K562 (cell line): ENCODE data around the gene IGSF23. TPM values are rescaled to one million over a fixed set of nuclear protein-coding genes. Genes with fewer than 3 reads are reported as not detected.

Experiments used
- ATAC-seq: fragments of 200-7000 bp; cut with Tn5 transposase; 3 replicates; pipeline ENCODE4 v1.9.1; 2020; ENCODE audit warnings: moderate library complexity
- BruUV-seq: library from RNA; stranded (reverse); fragments of 400-500 nt; replicated peaks from 2 replicates; lab custom pipeline; 2021; lab: Mats Ljungman, UMichigan
- CTCF ChIA-PET: fragments of 300-600 bp; formaldehyde crosslinking; extraction: SDS; loops from one replicate; lab custom pipeline; 2021; ENCODE audit warnings: low intra/inter-chr PET ratio; lab: Yijun Ruan, JAX
- POLR2A ChIA-PET: fragments of 300-600, 350-650 bp; sonication (Branson Sonifier 250); formaldehyde crosslinking; extraction: SDS; loops from one replicate; lab custom pipeline; 2021; ENCODE audit warnings: antibody characterized with exemption, inconsistent platforms; lab: Yijun Ruan, JAX
- DNase-seq, 4 experiments: peaks; one replicate each; pipeline versions ENCODE4 v3.0.0 to v3.0.0-alpha.2; 2011 to 2018; ENCODE audit warnings: low spot score in 3 of 4, mixed read lengths in 3 of 4; ENCODE audit errors: extremely low read depth in 1 of 4
- FAIRE-seq: peaks from 2 replicates; lab custom pipeline; 2011; peaks lifted over from hg19 to GRCh38; lab: Jason Lieb, UNC
- H2AFZ ChIP-seq: 2 replicates; pipeline ENCODE4 v1.6.0; 2011; ENCODE audit warnings: low read depth, low read length, control low read depth, inconsistent platforms
- H3K27ac ChIP-seq: fragments of 200-600 bp; 3 replicates; pipeline ENCODE4 v1.8.0; 2011; ENCODE audit warnings: low read depth, mild to moderate bottlenecking, control low read depth, inconsistent platforms, low read length, moderate library complexity, mixed read lengths; ENCODE audit errors: extremely low read depth
- H3K27me3 ChIP-seq, 2 experiments: fragments of 300-600 bp in 1 of 2; 2 replicates in 1 of 2; 3 replicates in 1 of 2; pipeline versions ENCODE4 v1.6.0 to v1.8.0; 2011; ENCODE audit warnings: inconsistent platforms in 2 of 2, low read length in 2 of 2, mild to moderate bottlenecking in 1 of 2, mixed read lengths in 1 of 2, moderate library complexity in 1 of 2; ENCODE audit not compliant: control insufficient read depth in 2 of 2, insufficient read depth in 2 of 2
- H3K36me3 ChIP-seq: fragments of 300-600 bp; 3 replicates; pipeline ENCODE4 v1.8.0; 2011; ENCODE audit warnings: mild to moderate bottlenecking, low read length, inconsistent platforms; ENCODE audit not compliant: control insufficient read depth, insufficient read depth
- H3K4me1 ChIP-seq, 2 experiments: fragments of 200-600 bp in 1 of 2; replicated peaks in 1 of 2; 2 replicates in 1 of 2; 3 replicates in 1 of 2; pipeline versions ENCODE4 v1.5.1 to v1.8.0; 2011; ENCODE audit warnings: inconsistent platforms in 2 of 2, low read length in 2 of 2, mild to moderate bottlenecking in 1 of 2, mixed read lengths in 1 of 2, moderate library complexity in 1 of 2; ENCODE audit not compliant: control insufficient read depth in 2 of 2, insufficient read depth in 2 of 2
- H3K4me2 ChIP-seq: 2 replicates; pipeline ENCODE4 v1.6.1; 2011; ENCODE audit warnings: low read length, control low read depth, inconsistent platforms, mixed read lengths; ENCODE audit not compliant: insufficient read depth
- H3K4me3 ChIP-seq: fragments of 200-600 bp; sonication (generic), shearing (Covaris generic); 2 replicates; pipeline ENCODE4 v1.5.1; 2016; ENCODE audit warnings: control low read depth, inconsistent platforms
- H3K79me2 ChIP-seq: fragments of 200-600 bp; 3 replicates; pipeline ENCODE4 v1.8.0; 2011; ENCODE audit warnings: low read length, inconsistent platforms; ENCODE audit not compliant: control insufficient read depth, insufficient read depth
- H3K9ac ChIP-seq, 2 experiments: 2 replicates each; pipeline versions ENCODE4 v1.6.0 to v1.6.1; 2011; ENCODE audit warnings: low read depth in 2 of 2, low read length in 2 of 2, control low read depth in 1 of 2, inconsistent platforms in 1 of 2, mild to moderate bottlenecking in 1 of 2, mixed read lengths in 1 of 2; ENCODE audit not compliant: insufficient read depth in 1 of 2
- H3K9me1 ChIP-seq: one replicate; pipeline ENCODE4 v1.6.0; 2011; ENCODE audit warnings: inconsistent platforms, mild to moderate bottlenecking, low read length, moderate library complexity; ENCODE audit not compliant: control insufficient read depth, insufficient read depth
- H3K9me3 ChIP-seq: replicated peaks from 2 replicates; pipeline ENCODE4 v1.5.1; 2011; ENCODE audit warnings: low read depth, low read length, inconsistent platforms; ENCODE audit not compliant: control insufficient read depth, insufficient read depth
- H4K20me1 ChIP-seq: replicated peaks from 2 replicates; pipeline ENCODE4 v1.6.1; 2011; ENCODE audit warnings: low read length, inconsistent platforms, mixed read lengths; ENCODE audit not compliant: control insufficient read depth, insufficient read depth
- BCOR ChIP-seq: fragments of 450-650 bp; IDR thresholded peaks from 2 replicates; pipeline ENCODE4 v1.6.1; 2016
- CBX1 ChIP-seq: sonication (generic); IDR thresholded peaks from 2 replicates; pipeline ENCODE4 v1.6.1; 2016; ENCODE audit warnings: antibody characterized with exemption, low read depth, mild to moderate bottlenecking
- CHD4 ChIP-seq: fragments of 200-600 bp; sonication (generic); IDR thresholded peaks from 3 replicates; pipeline ENCODE4 v1.6.1; 2012; ENCODE audit warnings: low read depth, mild to moderate bottlenecking, mixed read lengths, low read length, inconsistent platforms; ENCODE audit not compliant: insufficient read depth, insufficient replicate concordance, poor library complexity, severe bottlenecking
- CSDE1 ChIP-seq, 2 experiments: fragments of 450-650 bp; IDR thresholded peaks; 2 replicates each; pipeline ENCODE4 v1.6.1; 2016; ENCODE audit warnings: mild to moderate bottlenecking in 1 of 2
- FOS ChIP-seq: IDR thresholded peaks from 3 replicates; pipeline ENCODE4 v1.6.1; 2011; ENCODE audit not compliant: insufficient read length; ENCODE audit errors: extremely low read depth
- GATAD2A ChIP-seq: fragments of 450-650 bp; IDR thresholded peaks from 2 replicates; pipeline ENCODE4 v1.6.1; 2017
- HMG20B ChIP-seq: fragments of 250-450 bp; sonication (Bioruptor Pico); IDR thresholded peaks from 2 replicates; pipeline ENCODE4 v1.5.0; 2021; ENCODE audit warnings: mild to moderate bottlenecking
- HNRNPL ChIP-seq: fragments of 200-400 bp; formaldehyde crosslinking; IDR thresholded peaks from 2 replicates; pipeline ENCODE4 v1.6.1; 2017; ENCODE audit warnings: low read depth, mild to moderate bottlenecking, low read length
- HOXB6 ChIP-seq: fragments of 250-450 bp; sonication (Bioruptor Pico); IDR thresholded peaks from 2 replicates; pipeline ENCODE4 v1.5.1; 2022; ENCODE audit warnings: mild to moderate bottlenecking, borderline replicate concordance
- NCOA2 ChIP-seq, 2 experiments: fragments of 450-650 bp; IDR thresholded peaks; 2 replicates each; pipeline ENCODE4 v1.6.1; 2018; ENCODE audit warnings: mild to moderate bottlenecking in 2 of 2, moderate library complexity in 1 of 2; ENCODE audit not compliant: partially characterized antibody in 2 of 2
- NFE2L1 ChIP-seq: fragments of 450-650 bp; IDR thresholded peaks from 2 replicates; pipeline ENCODE4 v1.6.1; 2016; ENCODE audit warnings: missing genetic modification characterization, low read depth, mild to moderate bottlenecking, missing compliant biosample characterization, moderate library complexity, borderline replicate concordance
- RBM25 ChIP-seq: fragments of 200-400 bp; formaldehyde crosslinking; IDR thresholded peaks from 2 replicates; pipeline ENCODE4 v1.6.1; 2018; ENCODE audit warnings: low read length, low read depth, moderate library complexity; ENCODE audit not compliant: severe bottlenecking
- SAFB ChIP-seq: fragments of 200-400 bp; formaldehyde crosslinking; IDR thresholded peaks from 2 replicates; pipeline ENCODE4 v1.6.1; 2017; ENCODE audit warnings: low read depth, low read length, borderline replicate concordance
- SMARCC2 ChIP-seq: fragments of 450-650 bp; IDR thresholded peaks from 2 replicates; pipeline ENCODE4 v1.6.1; 2017; ENCODE audit warnings: antibody characterized with exemption, moderate library complexity, mild to moderate bottlenecking, low read depth
- SP2 ChIP-seq: IDR thresholded peaks from 2 replicates; pipeline ENCODE4 v1.6.1; 2011; ENCODE audit warnings: mild to moderate bottlenecking, low read depth, low read length, moderate library complexity; ENCODE audit not compliant: poor library complexity, severe bottlenecking; ENCODE audit errors: extremely low read depth
- TEAD4 ChIP-seq, 2 experiments: sonication (generic) in 1 of 2; formaldehyde crosslinking in 1 of 2; IDR thresholded peaks; 2 replicates each; pipeline versions ENCODE4 v1.6.1 to v1.8.0; 2012 to 2022; ENCODE audit warnings: borderline replicate concordance in 1 of 2, inconsistent platforms in 1 of 2, low read length in 1 of 2, mild to moderate bottlenecking in 1 of 2, missing genetic modification reagents in 1 of 2
- ZC3H11A ChIP-seq: IDR thresholded peaks from 2 replicates; pipeline ENCODE4 v1.6.1; 2012; ENCODE audit warnings: low read depth, low read length, improper control_type of control experiment
- ZFP36 ChIP-seq: fragments of 150-350 bp; IDR thresholded peaks from 2 replicates; pipeline ENCODE4 v1.6.1; 2018; ENCODE audit warnings: low read length, low read depth; ENCODE audit not compliant: partially characterized antibody
- ZNF583 ChIP-seq: fragments of 250-450 bp; sonication (Bioruptor Pico); IDR thresholded peaks from 2 replicates; pipeline ENCODE4 v1.4.0; 2020
- ZNF766 ChIP-seq: fragments of 200-800 bp; sonication (Bioruptor generic); conservative IDR thresholded peaks from 2 replicates; pipeline ENCODE4 v1.6.1; 2016; ENCODE audit warnings: missing genetic modification characterization, missing compliant biosample characterization
- WGBS: fragments of 100-300 bp; shearing (Covaris generic); methylation state at CpG from one replicate; pipeline ENCODE4 v1.1.6; 2016; ENCODE audit warnings: low coverage, mixed read lengths; ENCODE audit not compliant: insufficient coverage; ENCODE audit errors: missing lambda C conversion rate; 5-methylcytosine and 5-hydroxymethylcytosine counted together
- in situ Hi-C: fragments of 300-500 bp; cut with MboI; formaldehyde crosslinking; loops from 4 replicates; pipeline ENCODE4 v1.15.0; 2018; ENCODE audit warnings: inconsistent platforms, mixed read lengths
- intact Hi-C: fragments of 100-400 bp; cut with micrococcal nuclease; formaldehyde crosslinking; loops from 2 replicates; pipeline ENCODE4 v1.14.2; 2022
- polyA plus RNA-seq, 8 experiments: library from polyadenylated mRNA; depleted of rRNA in 4 of 8; stranded (reverse) in 5 of 8; unstranded in 3 of 8; fragments of >200 nt; fragmentation: Nextera tagmentation in 2 of 8; fragmentation: Illumina TruSeq in 1 of 8; extraction: Ambion mirVana in 2 of 8; extraction: Trizol in 1 of 8; gene quantifications; 2 replicates each; pipeline versions ENCODE4 v1.2.1 to v1.2.3, GENCODE V29; 2011 to 2014; ENCODE audit warnings: inconsistent platforms in 1 of 8, missing spikeins in 1 of 8
- total RNA-seq, 7 experiments: library from RNA; depleted of rRNA in 6 of 7; stranded (reverse); fragments of >200 nt in 6 of 7; fragmentation: Illumina TruSeq in 2 of 7; extraction: Trizol in 2 of 7; gene quantifications; 2 replicates each; pipeline versions ENCODE4 v1.2.1 to v1.2.3, GENCODE V29; 2011 to 2021; ENCODE audit warnings: low replicate concordance in 1 of 7
- TF ChIP-seq, protein P1 (sequence below): sonication (generic); formaldehyde crosslinking; IDR thresholded peaks from 2 replicates; pipeline ENCODE4 v1.8.1; 2022; ENCODE audit warnings: missing genetic modification reagents

The IGSF23 gene
- total and polyA plus RNA-seq, 9 of the 15 experiments (the other 6 are each of a cell fraction or from before 2014, with no cell fraction given): not detected

- no peak for DNase-seq
- Histone ChIP-seq H3K9me3 (no peaks in the 10 kb centered on the region), H4K20me1 (no peaks in the 10 kb centered on the region), H3K9ac (no peak overlapping the region), H3K4me3 (no peak overlapping the region), H3K36me3 (no peaks in the 10 kb centered on the region), H3K4me1 (peaks cover 0 to 5% of the 10 kb centered on the region in 2 experiments; a peak in 2 of 5 replicates), H3K79me2 (no peaks in the 10 kb centered on the region), H3K27ac (no peak overlapping the region), H3K9me1 (no peaks in the 10 kb centered on the region), H3K4me2 (no peak overlapping the region), H3K27me3 (no peaks in the 10 kb centered on the region), H2AFZ (no peak overlapping the region)
- TF ChIP-seq ZC3H11A (no peak), SMARCC2 (no peak), FOS (no peak), HOXB6 (no peak), GATAD2A (no peak), CHD4 (no peak), HNRNPL (no peak), RBM25 (peak; percentile 90), NFE2L1 (tag) (no peak), ZNF583 (CRISPR knock-in tag) (no peak), CBX1 (0 out of 2 replicates have a peak, but pooled peaks have one; percentile 23), ZFP36 (peak; percentile 33), SP2 (no peak), NCOA2 (IDR thresholded peaks at IDR 0.05; ENCODE audit: partially characterized antibody in 2 of 2) (no peak), SAFB (no peak), TEAD4 (IDR thresholded peaks at IDR 0.05; ENCODE audit: low read length) (no peak), TEAD4 (CRISPR knock-in tag; IDR thresholded peaks at IDR 0.05; ENCODE audit: borderline replicate concordance) (no peak), BCOR (peak; percentile 59; the same call in 1 of the 2 replicates), ZNF766 (CRISPR knock-in tag) (peak; percentile 97), HMG20B (CRISPR knock-in tag) (no peak), CSDE1 (IDR thresholded peaks at IDR 0.05) (no peak)
- TF ChIP-seq, protein P1, sequence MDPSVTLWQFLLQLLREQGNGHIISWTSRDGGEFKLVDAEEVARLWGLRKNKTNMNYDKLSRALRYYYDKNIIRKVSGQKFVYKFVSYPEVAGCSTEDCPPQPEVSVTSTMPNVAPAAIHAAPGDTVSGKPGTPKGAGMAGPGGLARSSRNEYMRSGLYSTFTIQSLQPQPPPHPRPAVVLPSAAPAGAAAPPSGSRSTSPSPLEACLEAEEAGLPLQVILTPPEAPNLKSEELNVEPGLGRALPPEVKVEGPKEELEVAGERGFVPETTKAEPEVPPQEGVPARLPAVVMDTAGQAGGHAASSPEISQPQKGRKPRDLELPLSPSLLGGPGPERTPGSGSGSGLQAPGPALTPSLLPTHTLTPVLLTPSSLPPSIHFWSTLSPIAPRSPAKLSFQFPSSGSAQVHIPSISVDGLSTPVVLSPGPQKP (CRISPR knock-in tag): no peak
- in situ Hi-C loops (no loop called here), intact Hi-C loops (loop anchor here (10.0 kb wide), 1 partner anchor 105 kb away; no protein-coding TSS in a partner anchor)
- WGBS: 51% methylated on average over 5 of the region's 5 CpGs
- peak; percentile 46 for FAIRE-seq
- ChIA-PET POLR2A (interaction anchor here (0.7 to 0.8 kb wide), 3 partner anchors 9 to 69 kb away, joined by 3 to 5 read pairs (median 4); no protein-coding TSS in a partner anchor), CTCF (no interaction called here)
- BruUV-seq: no TSS peak
- no peak for ATAC-seq
Measured at GRCh38 chr19:44579663-44580365, 33.5 kb upstream of the IGSF23 start.
